GM18517 (cell line): Measurements from ENCODE around the gene SPESP1.
"Not testable (repeated sequence)": the region's sequence is repeated elsewhere in the genome, so short reads cannot be mapped to it uniquely, and the experiment has no call there.

Experiments used
- ATAC-seq: cut with Tn5 transposase; IDR thresholded peaks from one replicate; pipeline ENCODE4 v1.9.1; 2021; ENCODE audit warnings: mild to moderate bottlenecking, moderate library complexity; ENCODE audit not compliant: unreplicated experiment

The SPESP1 gene

DNA sequence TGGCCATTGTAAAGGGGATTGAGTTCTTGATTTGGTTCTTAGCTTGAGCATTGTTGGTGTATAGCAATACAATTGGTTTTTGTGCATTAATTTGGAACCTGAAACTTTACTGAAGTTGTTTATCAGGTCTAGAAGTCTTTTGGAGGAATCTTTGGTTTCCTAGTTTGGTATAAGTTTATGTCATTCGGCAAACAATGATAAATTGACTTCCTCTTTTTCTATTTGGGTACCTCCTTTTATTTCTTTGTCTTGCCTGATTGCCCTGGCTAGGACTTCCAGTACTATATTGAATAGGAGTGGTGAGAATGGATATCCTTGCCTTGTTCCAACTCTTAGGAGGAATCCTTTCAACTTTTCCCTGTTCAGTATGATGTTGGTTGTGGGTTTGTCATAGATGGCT is 32.1 kb downstream of the SPESP1 start:
- ATAC-seq, result no peak

DNA sequence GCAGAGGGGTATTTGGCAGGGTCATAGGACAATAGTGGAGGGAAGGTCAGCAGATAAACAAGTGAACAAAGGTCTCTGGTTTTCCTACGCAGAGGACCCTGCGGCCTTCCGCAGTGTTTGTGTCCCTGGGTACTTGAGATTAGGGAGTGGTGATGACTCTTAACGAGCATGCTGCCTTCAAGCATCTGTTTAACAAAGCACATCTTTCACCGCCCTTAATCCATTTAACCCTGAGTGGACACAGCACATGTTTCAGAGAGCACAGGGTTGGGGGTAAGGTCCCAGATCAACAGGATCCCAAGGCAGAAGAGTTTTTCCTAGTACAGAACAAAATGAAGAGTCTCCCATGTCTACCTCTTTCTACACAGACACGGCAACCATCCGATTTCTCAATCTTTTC is 33.4 kb downstream of the SPESP1 start:
- not testable (repeated sequence) for ATAC-seq

- ATAC-seq, result no peak
These were observed 36.7 kb downstream of the SPESP1 start for GRCh38 chr15:68966996-68967395.

- no peak for ATAC-seq
These were observed 37.6 kb downstream of the SPESP1 start for GRCh38 chr15:68967948-68968347.

DNA sequence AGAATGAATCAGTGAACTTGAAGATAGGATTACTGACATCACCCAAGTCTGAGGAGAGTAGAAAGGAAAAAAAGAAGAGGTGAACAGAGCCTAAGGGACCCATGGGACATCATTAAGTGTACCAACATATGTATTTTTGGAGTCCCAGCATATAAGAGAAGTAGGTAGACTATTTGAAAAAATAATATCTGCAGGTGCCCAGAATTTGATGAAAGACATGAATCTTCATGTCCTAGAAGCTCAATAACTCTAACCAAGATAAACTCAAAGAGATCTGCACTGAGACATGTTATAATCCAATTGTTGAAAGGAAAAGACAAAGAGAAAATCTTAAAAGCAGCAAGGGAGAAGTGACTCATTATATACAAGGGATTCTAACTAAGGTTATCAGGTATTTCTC is 39.0 kb downstream of the SPESP1 start:
- ATAC-seq, result no peak

GRCh38 chr15:68972201-68973065 is 42.1 kb downstream of the SPESP1 start:
- ATAC-seq, result no peak

GRCh38 chr15:68975651-68976160 is 45.4 kb downstream of the SPESP1 start:
- ATAC-seq, result not testable (repeated sequence)

- not testable (repeated sequence) for ATAC-seq
These were observed 47.1 kb downstream of the SPESP1 start for GRCh38 chr15:68977426-68977825.

GRCh38 chr15:68979006-68979405 is 48.7 kb downstream of the SPESP1 start:
- no peak for ATAC-seq

DNA sequence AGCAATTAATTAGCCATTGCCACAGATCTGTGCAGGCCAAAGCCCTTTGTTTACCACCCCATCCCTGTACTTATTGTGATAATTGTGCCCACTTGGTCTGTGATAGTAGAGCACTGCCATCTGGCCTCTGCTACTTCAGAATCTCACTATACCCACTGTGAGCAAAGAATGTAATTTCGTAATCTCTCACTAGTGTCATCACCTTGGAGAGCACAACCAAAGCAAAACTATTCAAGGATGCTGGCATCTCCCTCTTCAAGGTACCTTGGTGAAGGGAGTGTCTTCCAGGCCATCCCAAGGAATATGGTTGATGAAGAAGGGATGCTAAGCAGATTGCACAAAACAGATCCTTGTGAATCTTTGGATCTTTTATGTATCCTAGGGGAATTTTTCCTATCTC is 49.5 kb downstream of the SPESP1 start:
- no peak for ATAC-seq

- no peak for ATAC-seq
These were observed 50.5 kb downstream of the SPESP1 start for GRCh38 chr15:68980786-68981185.

DNA sequence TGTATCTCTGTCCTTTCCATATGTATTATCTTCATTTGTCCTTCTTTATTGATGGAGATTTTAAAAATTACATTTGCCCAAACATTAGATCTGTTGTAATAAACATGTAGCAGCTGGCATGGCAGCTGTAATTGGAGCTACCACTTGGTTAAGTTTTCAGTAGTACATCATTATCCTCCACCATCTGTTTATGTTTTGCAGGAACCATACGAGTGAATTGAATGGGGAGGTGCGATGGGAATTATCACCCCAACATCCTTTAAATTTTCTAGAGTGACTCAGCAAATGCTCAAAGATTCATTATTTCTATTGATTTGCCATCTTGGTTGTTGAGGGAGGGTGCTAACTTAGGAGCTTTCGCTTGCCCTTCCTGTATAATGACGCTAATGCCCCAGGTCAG is 51.6 kb downstream of the SPESP1 start:
- ATAC-seq, result no peak

DNA sequence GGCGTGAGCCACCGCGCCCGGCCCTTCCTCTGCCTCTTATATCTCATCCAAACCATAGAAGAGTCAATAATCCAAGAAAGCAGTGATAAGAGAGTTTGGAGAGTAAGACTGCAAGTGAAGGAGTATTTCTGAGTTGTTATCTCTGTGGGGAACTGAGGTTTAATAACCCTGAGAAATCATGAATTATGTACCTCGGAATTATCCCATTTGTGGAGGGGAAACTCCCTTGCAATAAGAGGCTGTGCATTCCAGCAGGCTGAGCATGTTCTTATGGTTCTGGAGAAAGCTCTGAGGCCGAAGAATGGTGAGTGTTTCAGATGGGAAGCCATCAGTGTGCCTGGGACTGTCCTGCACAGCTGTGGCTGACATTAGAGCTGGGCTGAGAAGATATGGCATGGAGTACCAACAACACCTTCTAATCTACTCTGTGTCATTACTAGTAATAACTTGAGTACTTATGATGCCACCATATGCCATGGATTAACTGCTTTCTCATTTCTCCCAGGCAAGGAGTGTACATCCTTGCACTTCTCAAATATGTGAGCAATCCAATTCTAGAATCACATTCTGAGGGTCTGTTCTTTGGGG is 52.7 kb downstream of the SPESP1 start:
- ATAC-seq, result no peak

DNA sequence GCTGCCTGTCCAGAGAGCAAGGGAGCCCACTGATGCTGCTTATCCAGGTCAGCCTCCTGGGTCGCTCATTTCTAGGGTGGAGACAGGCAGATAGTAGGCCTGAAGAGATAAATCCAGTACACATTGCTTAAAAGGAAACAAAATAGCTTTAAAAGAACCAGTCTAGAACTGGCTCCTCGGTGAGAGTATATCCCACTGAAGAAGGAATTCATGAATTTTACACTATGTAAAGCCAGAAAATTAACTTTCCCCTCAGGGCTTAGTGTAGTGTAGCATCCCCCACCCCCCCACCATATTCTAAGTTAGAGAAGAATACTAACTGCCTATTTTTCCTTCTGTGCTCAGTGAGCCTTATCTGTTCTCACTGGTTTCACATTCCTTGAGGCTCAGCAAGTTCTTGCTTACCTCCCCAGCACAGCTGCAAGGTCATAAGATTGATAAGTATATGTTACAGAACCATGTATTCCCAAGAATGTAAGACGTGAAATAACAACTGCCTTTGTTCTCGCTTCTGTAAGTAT is 53.7 kb downstream of the SPESP1 start:
- no peak for ATAC-seq

DNA sequence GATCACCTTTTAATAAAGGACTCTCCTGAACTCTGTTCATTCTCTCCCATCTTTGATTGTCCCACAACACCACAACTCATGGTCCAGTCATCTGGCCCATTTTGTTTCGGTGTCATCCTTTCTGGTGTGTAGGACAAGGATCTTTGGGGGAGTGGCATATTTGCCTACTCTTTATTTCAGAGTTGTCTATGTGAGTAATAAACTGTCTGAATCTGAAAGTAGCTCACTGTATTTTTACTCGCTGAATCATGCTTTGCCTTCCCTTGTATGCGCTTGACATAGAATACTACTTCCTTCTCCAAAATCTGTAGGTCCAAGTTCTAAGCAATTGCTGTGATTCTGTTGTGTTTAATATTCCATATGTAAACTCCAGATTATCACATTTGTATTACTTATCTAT is 54.3 kb downstream of the SPESP1 start:
- ATAC-seq, result no peak

GRCh38 chr15:68985361-68985891 is 55.1 kb downstream of the SPESP1 start:
- no peak for ATAC-seq

DNA sequence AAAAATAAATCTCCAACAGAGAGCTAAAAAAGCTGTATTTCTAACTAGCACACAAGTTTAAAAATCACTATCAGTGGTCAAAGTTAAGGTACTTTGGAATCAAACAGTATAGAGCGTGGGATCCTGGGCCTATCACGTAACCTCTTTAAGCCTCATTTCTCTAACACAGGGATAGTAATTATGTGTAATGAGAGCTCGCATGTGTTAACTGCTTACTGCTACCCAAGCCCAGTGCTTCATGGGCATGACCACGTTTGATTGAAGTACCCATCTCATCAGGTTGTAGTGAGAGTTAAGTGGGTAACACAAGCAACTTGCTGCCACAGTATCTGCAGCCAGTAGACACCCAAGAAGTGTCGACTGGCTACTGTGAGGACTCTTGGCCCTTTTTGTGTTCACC is 56.0 kb downstream of the SPESP1 start:
- ATAC-seq, result no peak

DNA sequence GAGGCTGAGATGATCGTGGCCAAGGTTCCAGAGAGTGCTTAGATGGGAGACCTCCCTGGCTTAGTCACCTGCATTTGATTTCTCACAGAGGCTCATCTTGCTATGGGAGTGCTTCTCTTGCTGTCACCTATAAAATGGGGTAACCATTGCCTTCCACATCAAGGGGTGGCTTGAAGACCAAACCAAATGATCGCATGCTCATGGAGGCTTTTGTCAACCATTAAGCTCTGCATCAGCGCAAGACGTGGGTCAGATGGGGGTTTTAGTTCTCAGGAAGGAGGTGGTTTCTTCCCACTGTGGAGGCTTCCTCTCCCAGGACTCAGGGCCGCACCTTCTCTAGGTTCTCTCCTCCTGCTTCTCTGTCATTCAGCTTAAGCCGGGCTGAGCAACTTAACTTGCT is 56.8 kb downstream of the SPESP1 start:
- ATAC-seq, result no peak

GRCh38 chr15:68987676-68988075 is 57.4 kb downstream of the SPESP1 start:
- no peak for ATAC-seq

- no peak for ATAC-seq
These were observed 59.4 kb downstream of the SPESP1 start for GRCh38 chr15:68989541-68990230.
